Left lung (tissue), 10 donors: ENCODE results near the gene SLC16A7. TPM values are rescaled to one million over a fixed set of nuclear protein-coding genes. Genes with fewer than 3 reads are reported as not detected.
A peak's percentile ranks its signal among the peaks of the same experiment; 100 is the strongest.

ENCODE experiments used
- ATAC-seq: fragments of 200-7000 bp; cut with Tn5 transposase; one replicate; pipeline ENCODE4 v1.9.1; 2020; ENCODE audit warnings: moderate library complexity
- DNase-seq, 4 donors: peaks; one replicate each; pipeline ENCODE4 v3.0.0-alpha.2; 2013 to 2020
- H3K27ac ChIP-seq, 2 donors: fragments of 200-600 bp; sonication (generic) in 1 of 2; one replicate each; pipeline versions ENCODE4 v1.5.0 to v1.8.0; 2020 to 2021
- H3K27me3 ChIP-seq, 2 donors: fragments of 200-600 bp; sonication (generic) in 1 of 2; one replicate each; pipeline versions ENCODE4 v1.5.0 to v1.8.0; 2020 to 2021
- H3K36me3 ChIP-seq, 2 donors: fragments of 200-600 bp; sonication (generic) in 1 of 2; one replicate each; pipeline versions ENCODE4 v1.5.0 to v1.8.0; 2020 to 2021
- H3K4me1 ChIP-seq, 2 donors: fragments of 200-600 bp; one replicate each; pipeline ENCODE4 v1.8.0; 2021
- H3K4me3 ChIP-seq, 2 donors: fragments of 200-600 bp; sonication (generic) in 1 of 2; one replicate each; pipeline versions ENCODE4 v1.5.0 to v1.8.0; 2020 to 2021; ENCODE audit warnings: mild to moderate bottlenecking in 1 of 2
- H3K9me3 ChIP-seq, 2 donors: fragments of 200-600 bp; sonication (generic) in 1 of 2; one replicate each; pipeline versions ENCODE4 v1.5.0 to v1.8.0; 2020 to 2021
- CTCF ChIP-seq, 2 donors: fragments of 200-600 bp; sonication (generic) in 1 of 2; IDR thresholded peaks; one replicate each; pipeline versions ENCODE4 v1.5.0 to v1.8.0; 2021; ENCODE audit warnings: antibody characterized with exemption in 2 of 2
- intact Hi-C, 2 donors: fragments of 100-400 bp; cut with DNase I; formaldehyde crosslinking; loops; one replicate each; pipeline versions ENCODE4 v1.11.2 to v1.14.2; 2022
- polyA plus RNA-seq, 6 donors: library from polyadenylated mRNA; unstranded; fragments of 120-200 nt; gene quantifications; one replicate each; pipeline ENCODE4 v1.2.1, GENCODE V29; 2013; ENCODE audit not compliant: insufficient read length in 6 of 6
- total RNA-seq, 2 donors: library from RNA; stranded (reverse); fragmentation: NEBNext Ultra II Directional; extraction: Animal tissue kit (Norgen Biotek cat#: 25700); gene quantifications; one replicate each; pipeline ENCODE4 v1.2.1, GENCODE V29; 2021
- donor health status: DM: no; HTN: yes; CAD: no.
- donor health status: DM: no; HTN: no; CAD: no.

Gene SLC16A7
- total and polyA plus RNA-seq, 8 donors: 2.5 to 33.9 (median 2.8) TPM

GRCh38 chr12:59787610-59788009 is 191.8 kb downstream of the SLC16A7 start:
- DNase-seq (no peak), ATAC-seq (no peak)
- Histone ChIP-seq H3K9me3 (no peaks in the 10 kb centered on the region), H3K4me1 (no peaks in the 10 kb centered on the region), H3K4me3 (no peak overlapping the region), H3K36me3 (no peaks in the 10 kb centered on the region), H3K27me3 (no peaks in the 10 kb centered on the region), H3K27ac (no peak overlapping the region)
- no peak for TF ChIP-seq CTCF (IDR thresholded peaks at IDR 0.05)
- intact Hi-C loops: no loop called here

GRCh38 chr12:59792647-59793046 is 196.8 kb downstream of the SLC16A7 start:
- H3K9me3 ChIP-seq: peaks cover 0 to 16% of the 10 kb centered on the region in 2 donors
- no peak for DNase-seq
- TF ChIP-seq CTCF (IDR thresholded peaks at IDR 0.05): no peak
- H3K4me3 ChIP-seq: no peak overlapping the region
- H3K27me3 ChIP-seq: no peaks in the 10 kb centered on the region
- no peaks in the 10 kb centered on the region for H3K4me1 ChIP-seq
- H3K27ac ChIP-seq: no peak overlapping the region
- H3K36me3 ChIP-seq: no peaks in the 10 kb centered on the region
- ATAC-seq: no peak
- intact Hi-C loops: no loop called here

GRCh38 chr12:59803735-59804134 is 207.9 kb downstream of the SLC16A7 start:
- H3K4me3 ChIP-seq: no peak overlapping the region
- H3K4me1 ChIP-seq: no peaks in the 10 kb centered on the region
- H3K27ac ChIP-seq: no peak overlapping the region
- no peak for DNase-seq
- intact Hi-C loops: no loop called here
- H3K27me3 ChIP-seq: no peaks in the 10 kb centered on the region
- no peak for ATAC-seq
- peaks cover 0 to 21% of the 10 kb centered on the region in 2 donors for H3K9me3 ChIP-seq
- no peak for TF ChIP-seq CTCF (IDR thresholded peaks at IDR 0.05)
- H3K36me3 ChIP-seq: no peaks in the 10 kb centered on the region

GRCh38 chr12:59808317-59808910 is 212.6 kb downstream of the SLC16A7 start:
- H3K9me3 ChIP-seq: no peaks in the 10 kb centered on the region
- H3K4me1 ChIP-seq: no peaks in the 10 kb centered on the region
- H3K27me3 ChIP-seq: no peaks in the 10 kb centered on the region
- no peak overlapping the region for H3K27ac ChIP-seq
- ATAC-seq (peak; percentile 83), DNase-seq (peak in 1 of 4 donors; percentile 30)
- peak; percentile 59 to 69 for TF ChIP-seq CTCF (IDR thresholded peaks at IDR 0.05)
- no peaks in the 10 kb centered on the region for H3K36me3 ChIP-seq
- H3K4me3 ChIP-seq: no peak overlapping the region
- intact Hi-C loops: no loop called here

- Histone ChIP-seq H3K4me1 (no peaks in the 10 kb centered on the region), H3K27ac (no peak overlapping the region), H3K4me3 (no peak overlapping the region), H3K27me3 (no peaks in the 10 kb centered on the region), H3K9me3 (peaks cover 0 to 3% of the 10 kb centered on the region in 2 donors), H3K36me3 (no peaks in the 10 kb centered on the region)
- intact Hi-C loops: no loop called here
- TF ChIP-seq CTCF (IDR thresholded peaks at IDR 0.05): no peak
- DNase-seq: peak in 1 of 4 donors; percentile 57
- no peak for ATAC-seq
Observed at GRCh38 chr12:59811991-59812390, 216.2 kb downstream of the SLC16A7 start.
